Upper lobe of right lung (tissue), 1 donor: ENCODE measurements around the gene METTL23. TPM values are rescaled to one million over a fixed set of nuclear protein-coding genes. Genes with fewer than 3 reads are reported as not detected.
"Not testable (repeated sequence)": the region's sequence is repeated elsewhere in the genome, so short reads cannot be mapped to it uniquely, and the experiment has no call there.

ENCODE experiments used
- ATAC-seq: fragments of 200-7000 bp; cut with Tn5 transposase; one replicate; pipeline ENCODE4 v1.9.1; 2020; ENCODE audit warnings: mild to moderate bottlenecking, moderate library complexity
- DNase-seq: peaks from one replicate; pipeline ENCODE4 v3.0.0-alpha.2; 2020
- H3K27ac ChIP-seq: fragments of 200-600 bp; one replicate; pipeline ENCODE4 v1.8.0; 2022
- H3K27me3 ChIP-seq: fragments of 200-600 bp; one replicate; pipeline ENCODE4 v1.8.0; 2022; ENCODE audit warnings: mild to moderate bottlenecking
- H3K36me3 ChIP-seq: fragments of 200-600 bp; one replicate; pipeline ENCODE4 v1.8.0; 2022
- H3K4me1 ChIP-seq: fragments of 200-600 bp; one replicate; pipeline ENCODE4 v1.8.0; 2022
- H3K4me3 ChIP-seq: fragments of 200-600 bp; one replicate; pipeline ENCODE4 v1.8.0; 2022; ENCODE audit warnings: mild to moderate bottlenecking
- H3K9me3 ChIP-seq: fragments of 200-600 bp; one replicate; pipeline ENCODE4 v1.8.0; 2022
- CTCF ChIP-seq: fragments of 200-600 bp; IDR thresholded peaks from one replicate; pipeline ENCODE4 v1.8.0; 2022; ENCODE audit warnings: antibody characterized with exemption
- intact Hi-C: fragments of 100-400 bp; cut with DNase I; formaldehyde crosslinking; loops from one replicate; pipeline ENCODE4 v1.11.0; 2022
- total RNA-seq: library from RNA; stranded (reverse); fragmentation: NEBNext Ultra II Directional; extraction: Animal tissue kit (Norgen Biotek cat#: 25700); gene quantifications from one replicate; pipeline ENCODE4 v1.2.1, GENCODE V29; 2021
- donor health status: DM: no; HTN: yes; CAD: no; lungs with severe emphysema.

Gene METTL23
- total RNA-seq, 1 donor from 2014 or later, result 31.6 TPM

- no peak for TF ChIP-seq CTCF
- Histone ChIP-seq H3K27ac (peak overlapping the region; percentile 63), H3K9me3 (no peaks in the 10 kb centered on the region), H3K27me3 (no peaks in the 10 kb centered on the region), H3K4me3 (no peak overlapping the region), H3K4me1 (peaks cover 53% of the 10 kb centered on the region), H3K36me3 (no peaks in the 10 kb centered on the region)
- ATAC-seq, result no peak
- intact Hi-C loops, result no loop called here
- DNase-seq, result no peak
Observed at GRCh38 chr17:76697702-76698465, 28.8 kb upstream of the METTL23 start.

GRCh38 chr17:76698466-76698977 lies 28.1 kb upstream of the METTL23 start:
- H3K9me3 ChIP-seq, intact Hi-C loops, H3K27me3 ChIP-seq, DNase-seq, H3K36me3 ChIP-seq, ATAC-seq, H3K4me3 ChIP-seq: not testable (repeated sequence)
- H3K4me1 ChIP-seq, result peaks cover 53% of the 10 kb centered on the region
- H3K27ac ChIP-seq, result peak overlapping the region; percentile 63

- ATAC-seq (no peak), DNase-seq (no peak)
- no peaks in the 10 kb centered on the region for H3K27me3 ChIP-seq
- H3K27ac ChIP-seq, result peak overlapping the region; percentile 82
- H3K4me3 ChIP-seq, result no peak overlapping the region
- peaks cover 53% of the 10 kb centered on the region for H3K4me1 ChIP-seq
- intact Hi-C loops, result no loop called here
- no peaks in the 10 kb centered on the region for H3K9me3 ChIP-seq
- H3K36me3 ChIP-seq, result no peaks in the 10 kb centered on the region
- no peak for TF ChIP-seq CTCF
Observed at GRCh38 chr17:76700270-76700616, 26.4 kb upstream of the METTL23 start.

- TF ChIP-seq CTCF, result no peak
- intact Hi-C loops, result no loop called here
- no peaks in the 10 kb centered on the region for H3K9me3 ChIP-seq
- peak; percentile 67 for ATAC-seq
- DNase-seq, result no peak
- H3K27ac ChIP-seq, result peak overlapping the region; percentile 82
- no peaks in the 10 kb centered on the region for H3K27me3 ChIP-seq
- H3K4me1 ChIP-seq, result peaks cover 48% of the 10 kb centered on the region
- H3K4me3 ChIP-seq, result no peak overlapping the region
- no peaks in the 10 kb centered on the region for H3K36me3 ChIP-seq
Observed at GRCh38 chr17:76700617-76701470, 25.8 kb upstream of the METTL23 start.

- Histone ChIP-seq H3K27ac (peak overlapping the region; percentile 47), H3K4me3 (no peak overlapping the region), H3K27me3 (no peaks in the 10 kb centered on the region), H3K4me1 (peaks cover 42% of the 10 kb centered on the region), H3K9me3 (no peaks in the 10 kb centered on the region), H3K36me3 (no peaks in the 10 kb centered on the region)
- DNase-seq (no peak), ATAC-seq (no peak)
- intact Hi-C loops, result no loop called here
- no peak for TF ChIP-seq CTCF
Observed at GRCh38 chr17:76701471-76701967, 25.1 kb upstream of the METTL23 start.

GRCh38 chr17:76702076-76702475 lies 24.6 kb upstream of the METTL23 start:
- no peaks in the 10 kb centered on the region for H3K36me3 ChIP-seq
- intact Hi-C loops, result no loop called here
- ATAC-seq, result no peak
- peaks cover 36% of the 10 kb centered on the region for H3K4me1 ChIP-seq
- no peak for TF ChIP-seq CTCF
- no peak overlapping the region for H3K4me3 ChIP-seq
- DNase-seq, result no peak
- H3K27ac ChIP-seq, result no peak overlapping the region
- H3K9me3 ChIP-seq, result no peaks in the 10 kb centered on the region
- H3K27me3 ChIP-seq, result no peaks in the 10 kb centered on the region
